ENCODE measurements around the gene OXTR.

The OXTR gene
- total RNA-seq = 0.35 to 0.42 reads per million in 2 experiments

DNA sequence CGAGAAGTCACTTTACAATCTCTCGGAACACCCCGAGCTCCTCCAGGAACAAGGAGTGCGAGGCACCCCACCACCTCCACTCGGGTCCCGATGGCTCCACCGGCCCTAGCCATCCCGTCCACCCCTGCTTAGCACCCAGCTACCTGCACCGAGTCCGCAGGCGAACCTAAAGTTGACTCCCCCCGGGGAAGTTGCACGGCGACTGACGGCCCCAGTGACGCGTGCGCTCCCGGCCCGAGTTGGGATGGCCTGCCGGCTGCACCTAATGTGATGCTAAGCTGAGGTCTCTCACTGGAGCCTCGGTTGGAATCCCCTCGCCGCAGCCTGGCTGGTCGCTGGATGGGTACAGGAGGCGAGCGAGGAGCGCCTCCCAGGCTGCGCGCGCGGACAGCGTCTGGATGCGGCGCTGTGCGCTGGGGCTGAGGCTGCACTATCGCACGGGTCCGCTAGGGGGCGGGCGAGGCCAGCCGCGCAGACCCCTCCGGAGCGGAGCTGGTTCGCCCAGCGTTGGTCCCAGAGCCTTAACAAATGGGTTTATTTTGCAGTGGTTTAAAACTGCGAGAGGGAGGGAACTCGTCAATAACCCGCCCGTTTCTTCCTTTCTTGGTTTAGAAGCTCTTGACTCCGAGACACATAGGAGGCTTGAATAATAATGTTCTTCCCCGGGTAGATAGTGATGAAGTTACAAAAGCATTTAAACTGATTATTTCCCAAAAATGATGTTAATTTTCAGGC, at the start of gene OXTR:
Gene OXTR, minus strand, starts transcription at position 526 of the 735 bp plus-strand sequence. CDS start 1,426 bp downstream, outside the sequence.
- DNase-seq (ENCODE audit: low read depth) = no peak

DNA sequence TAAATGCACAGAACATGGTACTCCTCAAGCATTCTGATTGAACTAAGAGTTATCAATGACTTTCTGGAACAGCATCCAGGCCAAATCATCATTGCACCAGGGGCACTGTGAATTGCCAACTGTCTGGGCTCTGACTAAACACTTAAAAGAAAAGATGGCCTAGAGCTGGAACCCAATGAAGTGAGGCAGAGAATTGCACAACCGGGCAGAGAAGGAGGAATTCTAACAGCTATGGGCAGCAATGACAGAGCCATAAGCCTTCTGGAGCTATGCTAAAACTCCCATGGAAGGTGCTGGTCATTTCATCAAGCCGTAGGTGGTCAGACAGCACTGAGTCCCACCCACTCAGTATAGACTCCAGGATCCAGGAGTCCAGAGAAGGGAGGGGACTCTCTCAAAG, 48.1 kb upstream of the OXTR start:
- no peak for DNase-seq (ENCODE audit: low read depth)

DNA sequence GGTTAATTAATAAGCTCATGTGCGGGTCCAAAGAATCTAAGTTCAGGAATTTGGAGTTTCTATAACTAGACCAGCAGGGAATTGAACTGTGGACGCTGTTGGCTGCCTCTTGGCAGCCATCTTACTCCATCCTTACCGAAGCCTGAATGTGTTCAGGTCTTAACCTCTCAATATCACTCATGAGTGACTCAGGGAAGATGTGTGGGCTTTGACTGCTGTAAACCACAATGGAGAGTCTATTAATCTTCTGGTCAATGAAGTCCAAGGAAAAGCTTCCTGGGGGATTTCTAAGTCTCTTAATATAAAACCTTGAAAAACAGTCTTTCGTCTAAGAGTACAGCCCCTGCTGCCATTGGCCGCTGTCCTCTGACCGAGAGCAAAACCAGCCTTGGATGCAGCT, 46.7 kb upstream of the OXTR start:
- no peak for DNase-seq (ENCODE audit: low read depth)

DNA sequence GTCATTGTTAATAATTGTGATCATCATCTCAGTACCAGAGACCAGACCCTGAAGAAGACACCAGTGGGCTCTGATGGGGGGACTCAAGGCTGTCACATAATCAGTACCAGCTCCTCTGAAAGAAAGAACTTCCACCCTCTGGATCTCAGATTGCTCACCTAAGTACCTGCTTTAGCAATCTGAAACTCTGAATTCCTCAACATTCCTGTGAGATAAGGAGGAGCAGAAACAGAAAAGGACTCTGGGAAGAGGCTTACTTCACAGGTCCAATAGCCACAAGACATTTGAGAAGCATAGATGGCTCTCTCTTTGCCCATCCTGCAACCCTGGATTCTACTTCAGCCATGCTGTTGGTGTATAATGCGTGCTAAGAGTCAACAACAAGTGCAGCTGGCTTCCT, 44.0 kb upstream of the OXTR start:
- no peak for DNase-seq (ENCODE audit: low read depth)

DNA sequence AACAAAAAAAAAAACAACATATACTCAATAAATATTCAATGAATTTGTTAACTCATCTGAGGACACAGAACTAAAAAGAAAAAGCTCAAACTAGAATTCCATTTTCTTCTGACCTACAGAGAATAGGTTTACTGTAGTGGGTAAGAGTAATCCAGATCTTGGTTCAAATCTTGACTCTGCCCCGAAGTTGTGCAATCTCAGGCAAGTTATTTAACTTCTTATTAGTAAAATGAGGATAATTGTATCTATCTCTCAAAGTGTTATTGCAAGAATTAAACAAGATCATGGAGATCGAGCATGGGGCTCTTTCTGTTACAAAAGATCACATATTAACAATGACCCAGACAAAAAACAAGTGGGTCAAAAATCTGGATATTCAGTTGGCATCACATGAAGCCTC, 41.1 kb upstream of the OXTR start:
- DNase-seq (ENCODE audit: low read depth) = no peak

DNA sequence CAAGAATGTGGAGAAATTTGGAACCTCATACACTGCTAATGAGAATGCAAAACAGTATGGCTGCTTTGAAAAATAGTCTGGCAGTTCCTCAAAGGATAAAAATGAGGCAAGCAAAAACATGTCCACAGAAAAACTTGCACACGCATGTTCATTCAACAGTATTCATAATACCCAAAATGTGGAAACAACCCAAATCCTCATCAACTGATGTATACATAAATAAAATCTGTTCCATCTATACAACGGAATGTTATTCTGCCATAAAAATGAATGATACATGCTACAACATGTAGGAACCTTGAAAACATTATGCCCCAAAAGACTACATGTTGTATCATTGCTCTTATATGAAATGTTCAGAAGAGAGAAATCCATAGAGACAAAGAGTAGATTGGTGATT, 36.4 kb upstream of the OXTR start:
- no peak for DNase-seq (ENCODE audit: low read depth)

DNA sequence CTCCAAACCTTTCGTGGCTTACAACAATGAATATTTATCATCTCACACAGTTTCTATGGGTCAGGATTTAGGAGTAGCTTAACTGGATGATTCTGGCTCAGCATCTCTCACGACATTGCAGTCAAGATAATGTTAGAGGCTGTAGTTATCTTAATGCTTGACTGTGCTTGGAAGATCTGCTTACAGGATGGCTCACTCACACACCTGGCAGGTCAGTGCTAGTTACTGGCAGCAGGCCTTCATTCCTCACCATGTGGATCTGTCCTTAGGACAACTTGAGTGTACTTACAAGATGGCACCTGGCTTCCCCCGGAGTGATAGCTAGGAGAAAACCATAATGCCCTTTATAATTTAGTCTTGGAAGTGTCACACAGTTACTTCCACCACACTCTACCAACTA, 32.8 kb upstream of the OXTR start:
- DNase-seq (ENCODE audit: low read depth) = no peak

DNA sequence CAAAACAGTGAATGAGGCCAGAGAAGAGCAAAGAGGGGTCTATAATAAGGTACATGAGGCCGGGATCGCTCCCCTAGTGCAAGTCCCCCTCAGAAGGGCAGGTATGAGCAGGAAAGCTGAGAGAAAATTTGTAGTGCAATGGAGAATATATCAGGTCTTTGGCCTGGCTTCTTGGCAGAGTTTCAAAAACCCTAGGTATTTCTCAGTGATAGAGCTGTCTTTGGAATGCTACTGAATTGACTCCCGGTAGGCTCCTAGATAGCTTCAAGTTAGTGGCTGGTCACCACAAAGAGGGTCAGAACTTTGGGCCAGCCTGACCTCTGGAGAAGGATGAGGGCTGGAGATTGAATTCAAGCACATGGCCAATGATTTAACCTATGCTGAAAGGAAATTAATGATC, 30.6 kb upstream of the OXTR start:
- DNase-seq (ENCODE audit: low read depth) = no peak

DNA sequence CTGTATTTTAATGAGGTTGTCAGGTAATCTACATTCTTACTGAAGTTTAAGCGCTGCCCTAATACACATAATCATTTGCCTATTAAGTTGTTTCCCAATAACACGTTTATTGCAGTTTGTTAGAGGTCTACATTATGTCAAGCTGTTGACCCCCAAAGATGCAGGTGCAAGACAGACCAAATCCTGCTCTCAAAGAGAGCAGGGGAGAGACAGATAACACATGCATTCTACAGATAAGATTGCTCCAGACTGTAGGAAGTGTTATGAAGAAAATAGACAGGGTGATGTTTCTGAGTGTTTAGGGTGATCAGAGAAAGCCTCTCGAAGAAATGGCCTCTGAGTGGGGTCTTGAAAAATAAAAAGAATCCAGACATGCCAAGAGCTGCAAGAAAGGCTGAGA, 24.8 kb upstream of the OXTR start:
- DNase-seq (ENCODE audit: low read depth) = no peak

DNA sequence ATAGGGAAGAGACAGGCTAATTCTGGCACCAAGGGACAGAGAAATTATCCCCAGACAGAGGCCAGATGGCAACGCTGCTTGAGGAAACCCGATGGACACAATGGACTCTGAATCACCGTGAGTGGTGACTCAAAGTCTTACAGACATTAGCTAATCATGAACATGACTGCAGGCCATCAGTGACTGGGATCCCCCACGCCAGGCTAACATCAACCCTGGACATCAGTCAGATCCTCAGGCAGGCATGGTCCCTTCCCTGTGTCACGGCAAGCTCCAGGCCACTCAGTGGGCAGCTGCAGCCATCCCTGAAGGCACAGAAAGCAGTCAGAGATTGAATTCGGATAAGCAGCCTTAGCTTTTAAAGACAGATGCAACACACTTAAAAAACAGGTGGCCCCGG, 23.8 kb upstream of the OXTR start:
- no peak for DNase-seq (ENCODE audit: low read depth)

DNA sequence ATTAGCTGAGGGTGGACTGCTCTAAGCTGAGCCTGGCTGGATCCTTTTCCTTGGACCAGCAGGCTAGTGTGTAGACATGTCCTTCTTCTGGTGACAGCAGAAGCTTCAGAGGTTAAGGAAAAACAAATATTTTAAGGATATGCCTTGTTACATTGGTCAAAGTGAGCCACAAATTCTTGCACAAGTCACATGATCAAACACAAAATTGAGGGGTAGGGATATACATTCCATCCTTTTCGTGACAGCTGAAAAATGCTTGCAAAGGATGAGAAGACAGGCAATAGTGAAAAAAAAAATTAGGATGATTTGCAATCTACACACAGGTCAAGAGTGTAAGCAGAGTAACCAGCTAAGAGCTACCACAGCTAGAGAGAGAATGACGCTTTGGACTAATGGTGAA, 21.1 kb upstream of the OXTR start:
- DNase-seq (ENCODE audit: low read depth) = no peak

DNA sequence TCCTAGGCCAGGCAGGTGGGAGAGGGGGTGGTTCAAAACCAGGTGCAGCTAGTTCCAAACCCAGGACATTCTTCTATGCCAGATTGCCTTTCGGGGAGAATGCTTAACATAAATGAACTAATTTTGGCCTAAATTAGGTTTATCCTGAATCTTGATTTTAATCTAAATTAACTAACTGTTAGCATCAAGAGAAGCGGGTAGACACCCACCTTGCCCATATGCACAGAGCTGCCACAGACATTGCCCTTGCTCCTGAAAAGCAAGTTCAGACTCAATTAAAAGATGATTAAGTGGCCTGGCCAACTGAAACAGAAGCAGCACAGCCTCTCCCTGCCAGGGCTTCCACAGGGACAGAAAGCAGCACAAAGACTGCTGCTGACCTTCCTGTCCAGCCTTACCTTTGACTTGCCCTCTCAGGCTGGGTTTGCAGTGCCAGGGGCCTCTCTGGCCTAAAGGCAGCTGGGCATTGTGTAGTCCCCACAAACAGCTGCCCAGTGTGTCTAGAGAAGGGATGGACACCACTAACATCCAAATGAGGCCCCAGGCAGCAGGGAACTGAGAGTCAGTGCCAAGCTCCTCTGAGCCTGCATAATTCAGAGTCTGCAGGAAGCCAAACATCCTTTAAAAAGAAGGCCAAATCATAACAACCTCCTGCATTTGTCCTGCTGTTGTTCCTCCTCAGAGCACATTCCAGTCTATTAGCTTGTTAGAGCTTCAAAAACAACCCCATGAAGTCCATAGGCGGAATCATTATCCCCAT, 15.4 kb upstream of the OXTR start:
- no peak for DNase-seq (ENCODE audit: low read depth)

DNA sequence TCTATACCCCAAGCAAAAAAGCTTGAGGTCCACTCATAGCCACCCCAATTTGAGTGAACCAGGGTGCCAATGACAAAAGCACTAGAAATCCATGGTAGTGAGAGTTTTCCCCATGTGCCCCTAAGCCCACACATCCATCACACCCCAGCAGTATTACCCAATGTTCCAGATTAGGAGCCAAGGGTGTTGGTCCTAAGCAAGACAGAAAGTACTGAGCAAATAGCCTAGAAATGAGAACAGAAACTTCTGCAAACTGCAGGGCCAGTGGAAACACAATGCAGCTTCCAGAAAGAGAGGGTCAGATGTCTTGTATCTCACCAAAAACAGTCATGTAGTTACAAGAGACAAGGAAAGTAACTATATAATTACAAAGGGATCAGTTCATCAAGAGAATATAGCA, 10.9 kb upstream of the OXTR start:
- no peak for DNase-seq (ENCODE audit: low read depth)

DNA sequence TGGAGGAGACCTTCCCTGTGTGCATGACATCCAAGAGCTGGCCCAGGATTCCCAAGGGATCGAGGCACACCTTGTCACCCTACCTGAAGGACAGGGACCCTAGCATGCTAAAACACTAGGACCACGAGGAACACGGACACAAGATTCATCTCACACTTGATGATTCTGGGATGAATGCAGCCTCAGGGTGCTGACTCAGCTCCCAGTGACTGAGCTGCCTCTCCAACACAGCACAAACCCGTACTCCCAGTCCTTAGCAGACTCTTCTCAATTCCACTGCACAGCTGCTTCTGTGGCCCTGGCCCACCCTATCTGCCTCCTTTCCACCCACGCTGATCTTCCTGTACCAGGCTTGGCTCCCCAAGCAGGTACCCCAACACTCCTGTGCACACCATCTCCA, 9.1 kb upstream of the OXTR start:
- DNase-seq (ENCODE audit: low read depth) = no peak

DNA sequence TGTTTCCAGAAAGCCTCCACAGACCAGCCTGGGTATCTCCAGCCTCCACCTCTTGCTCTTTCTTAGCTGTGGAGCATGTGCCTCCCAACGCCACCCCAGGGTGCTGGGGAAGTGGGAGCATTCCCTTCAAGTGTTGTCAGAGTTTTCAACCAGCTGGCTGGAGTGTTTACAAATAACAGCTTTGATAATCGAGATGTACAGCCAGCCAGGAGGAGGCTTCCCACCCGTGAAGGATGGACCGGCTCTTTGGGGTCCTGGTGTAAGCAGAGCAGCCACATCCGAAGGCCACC, 8.5 kb upstream of the OXTR start:
- no peak for DNase-seq (ENCODE audit: low read depth)

DNA sequence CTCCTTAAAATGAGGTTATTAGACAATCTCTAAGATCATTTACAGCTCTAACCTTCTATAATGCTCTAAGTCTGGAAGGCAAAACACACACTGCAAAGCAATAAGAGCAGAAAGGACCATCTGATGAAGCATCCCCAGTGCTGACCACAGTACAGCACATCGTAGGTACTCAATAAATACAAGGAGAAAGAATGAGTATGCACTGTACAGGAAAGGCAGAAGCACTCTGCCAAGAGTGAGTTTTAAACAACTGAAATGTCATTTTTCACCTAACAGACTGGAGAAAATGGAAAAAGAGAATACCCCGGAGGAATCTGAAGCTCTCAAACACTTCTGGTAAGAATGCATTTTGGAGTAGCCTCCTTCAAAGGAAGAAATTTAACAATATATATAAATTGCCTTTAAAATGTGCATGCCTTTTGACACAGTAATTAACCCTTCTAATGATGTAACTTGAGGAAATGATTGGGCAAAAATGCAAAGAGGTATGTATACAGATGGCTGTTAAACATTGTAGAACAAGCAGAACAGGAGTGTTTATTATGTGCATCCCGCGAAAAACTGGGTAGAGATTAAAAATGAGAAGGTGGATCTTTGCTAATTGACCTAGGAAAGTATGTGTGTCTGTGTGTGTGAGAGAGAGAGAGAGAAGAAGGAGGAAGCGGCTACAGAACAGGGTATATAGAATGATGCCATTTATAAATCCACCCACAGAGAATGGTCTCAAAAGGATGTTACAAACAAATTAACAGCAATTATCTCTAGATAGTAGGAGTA, 8.0 kb upstream of the OXTR start:
- no peak for DNase-seq (ENCODE audit: low read depth)

DNA sequence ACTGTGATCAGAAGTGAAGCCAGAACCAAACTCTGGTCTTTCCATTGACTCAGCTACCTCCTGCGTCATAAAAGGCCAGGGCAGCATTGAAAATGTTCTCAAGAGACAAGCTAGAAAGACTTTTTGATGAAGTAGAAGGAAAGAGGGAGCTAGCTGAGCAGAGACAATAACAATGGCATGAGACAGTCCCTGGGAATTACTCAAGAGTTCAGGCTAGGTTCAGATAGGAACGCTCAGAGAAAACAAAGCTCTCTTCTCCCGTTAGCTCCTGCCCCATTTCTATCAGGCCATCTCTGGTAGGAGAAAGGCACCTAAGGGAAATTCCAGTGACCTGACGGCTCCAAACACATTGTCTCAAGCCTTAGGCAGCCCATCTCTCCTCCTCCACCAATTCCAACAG, 7.0 kb upstream of the OXTR start:
- DNase-seq (ENCODE audit: low read depth) = no peak

DNA sequence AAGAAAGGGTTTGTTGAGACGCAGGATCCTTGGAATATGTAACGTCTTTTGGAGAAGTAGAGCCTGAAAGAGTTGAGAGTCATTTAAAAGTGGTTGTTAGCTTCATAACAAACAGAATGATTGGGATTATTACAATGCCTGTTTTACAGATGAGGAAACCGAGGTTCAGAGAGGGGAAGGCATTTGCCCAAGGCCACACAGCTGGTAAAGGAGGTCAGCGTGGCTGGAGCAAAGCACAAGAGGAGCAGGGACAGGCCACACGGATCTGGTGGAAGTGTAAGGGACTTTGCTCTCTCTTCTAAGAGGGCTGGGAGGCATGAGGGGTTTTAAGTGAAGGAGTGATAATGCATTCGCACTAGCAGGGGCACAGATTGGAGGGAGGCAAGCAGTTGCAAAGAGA, 6.2 kb upstream of the OXTR start:
- DNase-seq (ENCODE audit: low read depth) = no peak

DNA sequence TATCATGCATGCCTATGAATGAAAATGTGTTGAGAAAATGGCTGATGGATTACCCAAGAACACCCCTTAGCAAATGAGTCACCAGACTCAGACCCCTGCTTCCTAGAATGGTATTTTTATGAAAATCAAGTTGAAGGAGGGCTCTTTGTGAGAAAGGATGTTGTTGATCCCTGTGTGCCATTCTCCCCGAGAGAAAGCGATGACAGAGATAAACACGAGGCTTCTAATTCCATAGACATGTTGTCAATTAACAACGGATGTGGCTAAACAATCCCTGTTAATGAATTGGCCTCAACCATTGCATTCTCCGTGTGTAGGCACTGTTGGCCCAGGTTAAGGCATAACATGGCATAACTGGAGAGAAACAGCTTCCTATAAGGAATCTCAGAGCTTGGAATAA, 5.8 kb upstream of the OXTR start:
- DNase-seq (ENCODE audit: low read depth) = no peak

DNA sequence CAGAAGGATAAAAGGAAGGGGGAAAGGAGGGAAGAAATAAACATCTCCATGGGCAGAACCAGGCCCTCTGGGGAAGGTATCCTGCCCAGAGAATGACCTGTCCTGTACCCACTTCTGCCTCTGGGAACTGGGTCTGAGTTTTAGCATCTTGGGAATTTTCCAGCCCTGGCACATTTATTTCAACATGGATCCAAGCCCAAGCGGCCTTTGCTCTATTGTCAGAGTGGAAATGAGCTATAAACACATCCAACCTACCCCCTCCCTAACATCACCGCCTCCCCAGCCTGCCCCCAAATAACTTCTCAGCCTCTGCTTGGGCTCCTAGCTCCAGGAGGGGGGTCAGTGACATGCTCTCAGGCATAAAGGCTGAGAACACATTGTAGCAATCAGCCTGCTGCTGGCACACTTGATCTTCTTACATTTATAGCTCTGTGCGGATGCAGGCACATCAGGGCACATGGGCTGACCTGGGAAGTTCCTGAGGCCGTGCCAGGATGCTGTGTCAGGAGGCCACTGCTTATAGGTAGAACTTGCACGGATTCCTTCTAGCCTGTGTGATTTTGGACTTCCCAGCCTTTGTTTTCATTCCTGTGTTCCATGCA, 4.6 kb upstream of the OXTR start:
- DNase-seq (ENCODE audit: low read depth) = no peak

DNA sequence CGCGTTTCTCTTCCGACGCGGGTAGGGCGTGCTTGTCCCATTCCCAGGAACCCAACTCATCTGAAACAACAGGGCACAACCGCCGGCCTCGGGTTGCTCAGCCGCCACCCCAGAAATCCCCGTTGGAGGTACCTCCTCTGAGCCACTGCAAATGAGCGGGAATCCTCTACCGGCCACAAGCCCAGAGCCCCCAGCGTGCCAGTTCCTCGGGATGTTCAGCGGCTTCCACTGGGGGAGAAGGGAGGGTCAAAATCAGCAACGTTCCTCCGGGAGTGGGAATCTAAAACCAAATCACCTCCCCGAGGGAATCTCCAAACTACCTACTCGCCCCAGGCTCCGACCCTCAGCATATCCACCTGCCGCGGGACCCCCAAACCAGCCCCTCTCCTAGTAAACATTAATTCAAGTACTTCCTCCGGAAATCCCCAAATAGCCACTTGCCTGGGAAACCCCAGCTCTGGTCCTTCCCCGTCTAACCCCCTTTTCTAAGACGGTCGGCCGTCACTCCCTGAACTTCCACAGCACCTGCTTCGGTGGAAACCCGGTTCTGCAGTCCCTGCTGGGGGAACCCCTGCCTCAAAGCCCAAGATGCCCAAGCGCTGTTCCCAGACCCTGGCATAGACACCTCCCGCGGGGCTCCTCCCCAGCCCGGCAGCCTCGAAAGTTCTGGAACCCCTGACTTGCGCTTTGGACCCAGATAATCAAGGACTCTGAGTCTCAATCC, 887 bp downstream of the OXTR start:
- DNase-seq (ENCODE audit: low read depth) = no peak
